Small intestine (tissue), 7 donors: ENCODE measurements around the gene PKP1. TPM values are rescaled to one million over a fixed set of nuclear protein-coding genes. Genes with fewer than 3 reads are reported as not detected.
A peak's percentile ranks its signal among the peaks of the same experiment; 100 is the strongest.

Experiments used
- DNase-seq, 2 donors: peaks; one replicate each; pipeline versions ENCODE4 v3.0.0 to v3.0.0-alpha.2; 2013
- FAIRE-seq: peaks from 2 replicates; lab custom pipeline; 2012; peaks lifted over from hg19 to GRCh38; lab: Jason Lieb, UNC
- H3K27ac ChIP-seq, 3 donors: one replicate each; pipeline ENCODE4 v1.5.1; 2013; ENCODE audit warnings: low read length in 2 of 3, mild to moderate bottlenecking in 2 of 3, control low read depth in 1 of 3, inconsistent platforms in 1 of 3, low read depth in 1 of 3, moderate library complexity in 1 of 3
- H3K27me3 ChIP-seq, 3 donors: one replicate each; pipeline ENCODE4 v1.6.1; 2013; ENCODE audit warnings: low read length in 3 of 3, inconsistent platforms in 1 of 3; ENCODE audit not compliant: control insufficient read depth in 3 of 3, insufficient read depth in 3 of 3
- H3K36me3 ChIP-seq, 3 donors: one replicate each; pipeline ENCODE4 v1.6.1; 2013; ENCODE audit warnings: low read length in 3 of 3, inconsistent platforms in 1 of 3, low read depth in 1 of 3, mild to moderate bottlenecking in 1 of 3, moderate library complexity in 1 of 3; ENCODE audit not compliant: control insufficient read depth in 3 of 3, insufficient read depth in 2 of 3
- H3K4me1 ChIP-seq, 3 donors: one replicate each; pipeline ENCODE4 v1.6.1; 2013; ENCODE audit warnings: low read length in 2 of 3, inconsistent platforms in 1 of 3, low read depth in 1 of 3, mild to moderate bottlenecking in 1 of 3, moderate library complexity in 1 of 3; ENCODE audit not compliant: control insufficient read depth in 3 of 3, insufficient read depth in 2 of 3
- H3K4me3 ChIP-seq, 3 donors: one replicate each; pipeline ENCODE4 v1.5.1; 2013; ENCODE audit warnings: low read length in 3 of 3, control low read depth in 1 of 3, inconsistent platforms in 1 of 3, low read depth in 1 of 3, mild to moderate bottlenecking in 1 of 3, moderate library complexity in 1 of 3
- H3K9me3 ChIP-seq, 2 donors: one replicate each; pipeline ENCODE4 v1.6.1; 2013; ENCODE audit warnings: low read depth in 1 of 2, low read length in 1 of 2; ENCODE audit not compliant: control insufficient read depth in 2 of 2, insufficient read depth in 1 of 2
- WGBS, 3 donors: extraction: QIAGEN DNeasy Blood & Tissue Kit; methylation state at CpG; one replicate each; pipeline ENCODE4 v1.1.7; 2013; 5-methylcytosine and 5-hydroxymethylcytosine counted together
- polyA plus RNA-seq, 4 donors: library from polyadenylated mRNA; stranded (reverse) in 3 of 4; unstranded in 1 of 4; fragments of 200-250 nt in 3 of 4; fragments of 120-200 nt in 1 of 4; gene quantifications; one replicate each; pipeline versions ENCODE4 v1.2.1 to v1.2.3, GENCODE V29; 2013
- donor health status: healthy with polysubstance abuse.
- donor health status: control.
- donor health status: control.
- donor health status: Bipolar disorder and iron deficiency.
- donor health status: healthy.

The PKP1 gene
- polyA plus RNA-seq, 4 donors: 0.24 to 0.69 (median 0.36) TPM

DNA sequence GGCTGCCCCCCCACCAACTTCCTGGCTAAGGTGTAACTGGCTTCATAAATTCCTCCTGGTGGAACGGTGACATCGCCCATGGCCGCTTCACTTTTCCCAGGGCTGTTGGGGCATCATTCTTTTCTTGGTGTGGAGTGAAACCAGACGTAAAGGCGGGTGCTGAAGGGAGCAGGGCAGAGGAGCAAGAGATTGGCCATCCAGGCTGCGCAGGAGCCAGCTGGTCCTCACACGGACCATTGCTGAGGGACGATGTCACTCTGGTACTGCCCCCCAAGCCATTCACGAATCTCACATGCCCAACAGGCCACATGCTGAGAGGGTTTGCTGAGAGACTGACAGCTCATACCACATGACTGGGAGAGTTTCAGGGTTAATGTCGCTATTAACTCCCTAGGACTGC, 10.5 kb upstream of the PKP1 start:
- DNase-seq: no peak
- no peaks in the 10 kb centered on the region for H3K36me3 ChIP-seq
- peaks cover 0 to 10% (median 2%) of the 10 kb centered on the region in 3 donors for H3K27me3 ChIP-seq
- WGBS, 3 donors: 86 to 90% (median 88%) methylated on average over 10 of the region's 10 CpGs
- H3K9me3 ChIP-seq: no peaks in the 10 kb centered on the region
- H3K4me3 ChIP-seq: no peak overlapping the region
- peaks cover 0 to 5% (median 0%) of the 10 kb centered on the region in 3 donors for H3K4me1 ChIP-seq
- no peak for FAIRE-seq
- no peak overlapping the region for H3K27ac ChIP-seq

DNA sequence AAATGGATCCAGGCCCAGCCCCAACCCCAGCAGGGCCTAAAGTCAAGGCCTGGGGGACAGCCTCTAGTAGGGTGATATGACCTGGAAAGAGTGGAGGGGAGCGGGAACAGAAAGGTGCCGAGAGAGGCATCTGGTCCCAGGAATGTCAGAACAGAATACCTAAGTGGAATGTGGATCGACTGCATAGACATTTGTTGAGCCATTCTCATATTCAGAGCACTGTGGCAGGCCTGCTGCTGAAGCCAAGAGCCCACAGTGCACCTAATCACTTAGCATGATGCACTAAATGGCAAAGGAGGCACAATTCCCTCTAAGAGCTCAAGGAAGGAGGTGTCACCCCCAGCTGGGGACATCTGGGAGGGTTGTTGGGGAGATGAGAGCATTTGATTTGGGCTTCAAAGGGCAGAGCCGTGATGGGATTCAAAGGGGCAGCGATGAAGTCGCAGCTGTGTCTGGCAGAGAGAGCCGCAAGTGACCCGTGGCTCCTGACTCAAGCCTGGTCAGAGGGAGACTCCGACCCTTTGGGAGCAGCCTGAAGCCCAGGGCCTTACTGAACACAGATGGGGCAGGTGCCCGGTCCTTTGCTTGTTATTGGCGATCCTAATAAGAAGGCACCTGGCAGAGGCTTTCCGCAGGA, 8.6 kb upstream of the PKP1 start:
- Histone ChIP-seq H3K27me3 (peaks cover 0 to 14% (median 2%) of the 10 kb centered on the region in 3 donors), H3K4me1 (peaks cover 0 to 5% (median 0%) of the 10 kb centered on the region in 3 donors), H3K4me3 (no peak overlapping the region), H3K9me3 (no peaks in the 10 kb centered on the region), H3K27ac (no peak overlapping the region), H3K36me3 (no peaks in the 10 kb centered on the region)
- DNase-seq (no peak), FAIRE-seq (no peak)
- WGBS, 3 donors: 66 to 86% (median 74%) methylated on average over 12 of the region's 12 CpGs

DNA sequence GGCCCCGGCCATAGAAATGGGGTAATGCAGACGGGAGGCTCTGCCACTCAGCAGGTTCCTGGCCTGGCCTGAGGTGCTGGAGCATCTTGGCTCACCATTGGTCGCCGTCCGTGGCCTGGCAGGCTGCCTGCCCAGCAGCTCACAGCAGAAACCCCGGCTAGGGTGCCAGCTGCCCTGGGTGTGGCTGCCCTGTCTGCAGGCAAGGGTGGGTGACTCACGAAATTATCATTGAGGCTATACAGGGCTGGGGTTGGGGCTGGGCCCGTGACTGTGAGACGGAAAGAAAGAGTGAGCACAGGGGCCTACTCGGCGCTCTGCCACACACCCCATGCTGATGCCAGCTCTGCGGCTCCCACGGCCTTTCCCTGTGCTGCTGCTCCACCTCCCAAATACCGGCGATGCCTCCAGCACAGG, 8.0 kb upstream of the PKP1 start:
- 6 to 62% (median 52%) methylated on average over 12 to 15 of the region's 15 CpGs for WGBS, 3 donors
- peak in 1 of 2 donors; percentile 90 for DNase-seq
- Histone ChIP-seq H3K36me3 (no peaks in the 10 kb centered on the region), H3K27me3 (peaks cover 0 to 17% (median 2%) of the 10 kb centered on the region in 3 donors), H3K9me3 (no peaks in the 10 kb centered on the region), H3K4me1 (peaks cover 0 to 5% (median 0%) of the 10 kb centered on the region in 3 donors), H3K27ac (peak overlapping the region in 2 of 3 donors; percentile 35), H3K4me3 (no peak overlapping the region)
- FAIRE-seq: no peak

DNA sequence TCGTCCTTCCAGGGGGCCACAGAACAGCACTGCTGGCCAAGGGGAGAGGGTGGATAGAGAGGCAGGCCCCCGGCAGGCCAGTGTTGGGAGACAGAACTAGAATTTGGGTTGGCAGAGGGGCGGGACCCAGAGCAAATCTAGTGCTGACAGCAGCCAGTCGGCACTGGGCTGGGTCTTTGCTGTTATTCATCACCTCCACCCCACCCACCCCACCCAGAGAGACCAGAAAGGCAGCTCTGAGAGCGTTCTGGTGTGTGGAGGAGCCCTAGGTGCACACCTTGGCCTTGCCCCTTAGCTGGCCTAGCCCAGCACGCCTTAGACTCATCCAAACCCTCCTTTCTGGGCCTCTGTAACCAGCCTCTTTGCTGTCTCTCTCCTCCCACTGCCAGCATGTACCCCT, 6.4 kb upstream of the PKP1 start:
- 64 to 80% (median 70%) methylated on average over 4 to 6 of the region's 6 CpGs for WGBS, 3 donors
- no peak for FAIRE-seq

DNA sequence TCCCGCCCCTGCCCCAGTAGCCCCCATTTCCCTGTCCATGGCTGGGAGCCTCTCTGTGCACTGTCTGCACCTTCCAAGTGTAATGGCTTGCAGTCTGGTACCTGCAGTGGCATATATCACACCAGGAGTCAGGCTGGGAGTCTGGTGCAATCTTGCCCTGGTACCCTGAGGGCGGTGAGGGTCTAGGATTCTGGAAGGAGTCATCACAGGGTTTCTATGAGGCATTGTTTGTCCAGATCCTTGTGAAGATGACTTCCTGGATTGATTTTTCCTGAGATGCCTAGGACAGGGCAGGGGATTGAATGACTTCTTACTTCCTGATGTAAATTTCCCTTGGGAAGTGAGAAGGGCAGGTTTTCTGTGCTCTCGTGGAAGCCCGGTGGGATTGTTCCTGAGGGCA, 5.9 kb upstream of the PKP1 start:
- FAIRE-seq: no peak
- H3K9me3 ChIP-seq: no peaks in the 10 kb centered on the region
- H3K4me1 ChIP-seq: peaks cover 0 to 5% (median 0%) of the 10 kb centered on the region in 3 donors
- no peak overlapping the region for H3K27ac ChIP-seq
- H3K4me3 ChIP-seq: no peak overlapping the region
- 77 to 94% (median 82%) methylated on average over 4 of the region's 4 CpGs for WGBS, 3 donors
- DNase-seq: no peak
- H3K27me3 ChIP-seq: peaks cover 0 to 30% (median 7%) of the 10 kb centered on the region in 3 donors
- H3K36me3 ChIP-seq: no peaks in the 10 kb centered on the region

More for the DNA sequence above, 6.4 kb upstream of the PKP1 start:
- H3K27me3 ChIP-seq: peaks cover 0 to 25% (median 7%) of the 10 kb centered on the region in 3 donors
- peaks cover 0 to 5% (median 0%) of the 10 kb centered on the region in 3 donors for H3K4me1 ChIP-seq
- peak in 1 of 2 donors; percentile 37 for DNase-seq
- H3K9me3 ChIP-seq: no peaks in the 10 kb centered on the region
- no peak overlapping the region for H3K4me3 ChIP-seq
- H3K27ac ChIP-seq: no peak overlapping the region
- H3K36me3 ChIP-seq: no peaks in the 10 kb centered on the region

DNA sequence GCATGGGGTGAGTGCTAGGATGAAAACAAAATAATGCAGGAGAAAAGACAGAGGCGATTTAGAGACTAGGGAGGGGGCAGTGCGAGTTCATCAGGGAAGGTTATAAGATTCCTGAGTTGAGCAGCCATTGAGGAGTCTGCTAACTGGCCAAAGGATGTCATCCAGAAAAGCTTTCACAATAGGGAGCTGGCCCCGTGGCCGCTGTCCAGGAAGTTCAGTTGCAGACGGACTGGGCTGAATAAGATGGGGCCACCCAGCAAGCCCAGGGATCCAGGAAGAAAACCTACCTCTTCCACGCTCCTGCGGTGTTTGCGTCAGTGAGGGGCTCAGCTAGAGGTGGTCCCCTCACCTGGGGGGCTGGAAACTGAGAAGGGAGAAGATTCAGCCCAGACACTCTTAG, 4.0 kb upstream of the PKP1 start:
- peaks cover 0 to 48% (median 19%) of the 10 kb centered on the region in 3 donors for H3K27me3 ChIP-seq
- H3K4me3 ChIP-seq: no peak overlapping the region
- peaks cover 0 to 11% (median 5%) of the 10 kb centered on the region in 3 donors for H3K4me1 ChIP-seq
- FAIRE-seq: no peak
- no peak overlapping the region for H3K27ac ChIP-seq
- no peaks in the 10 kb centered on the region for H3K9me3 ChIP-seq
- no peak for DNase-seq
- H3K36me3 ChIP-seq: no peaks in the 10 kb centered on the region
- 59 to 73% (median 72%) methylated on average over 8 of the region's 8 CpGs for WGBS, 3 donors

DNA sequence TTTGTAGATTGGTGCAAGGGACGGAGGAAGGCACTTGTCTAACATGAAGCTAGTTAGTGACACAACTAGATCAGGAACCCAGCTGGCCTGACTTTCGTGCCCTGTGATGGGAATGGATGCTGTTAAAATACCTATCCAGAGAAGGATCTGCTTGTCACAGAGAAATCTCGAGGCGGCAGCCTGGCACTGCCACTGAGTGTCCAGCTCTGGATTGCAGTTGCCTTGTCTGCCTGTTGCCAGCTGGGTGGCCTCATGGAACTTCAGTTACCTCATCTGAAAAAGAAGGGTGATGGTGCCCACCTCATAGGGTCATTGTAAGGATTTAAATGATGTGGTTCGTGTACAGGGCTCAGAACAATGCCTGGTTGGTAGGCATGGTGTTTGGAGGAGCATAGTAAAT, 2.4 kb upstream of the PKP1 start:
- no peak for FAIRE-seq
- H3K27me3 ChIP-seq: peaks cover 0 to 64% (median 21%) of the 10 kb centered on the region in 3 donors

DNA sequence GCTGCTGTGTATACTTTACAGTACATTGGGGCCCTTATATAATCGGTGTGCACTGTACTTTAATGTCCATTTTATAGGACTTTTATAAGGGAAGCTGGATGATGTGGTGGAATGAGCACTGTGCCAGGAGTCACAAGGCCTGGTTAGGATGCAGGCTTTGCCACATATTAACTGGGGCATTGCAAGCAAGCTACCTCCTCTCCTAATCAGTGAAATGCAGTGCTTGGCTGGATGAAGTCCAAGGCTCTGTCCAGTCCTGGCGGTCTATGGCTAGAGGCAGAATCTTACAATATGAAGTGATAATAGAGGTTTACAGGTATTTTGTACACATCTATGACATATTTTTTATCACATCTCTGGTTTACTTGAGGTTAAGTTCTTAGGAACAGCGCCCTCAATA, 1.7 kb upstream of the PKP1 start:
- Histone ChIP-seq H3K36me3 (no peaks in the 10 kb centered on the region), H3K27ac (no peak overlapping the region), H3K4me3 (no peak overlapping the region), H3K9me3 (no peaks in the 10 kb centered on the region), H3K4me1 (peaks cover 0 to 11% (median 0%) of the 10 kb centered on the region in 3 donors), H3K27me3 (peaks cover 0 to 71% (median 21%) of the 10 kb centered on the region in 3 donors)
- 68 to 83% (median 70%) methylated on average over 3 of the region's 3 CpGs for WGBS, 3 donors
- DNase-seq: no peak
- no peak for FAIRE-seq

More for the DNA sequence above, 2.4 kb upstream of the PKP1 start:
- Histone ChIP-seq H3K9me3 (no peaks in the 10 kb centered on the region), H3K27ac (no peak overlapping the region), H3K4me1 (peaks cover 0 to 11% (median under 1%) of the 10 kb centered on the region in 3 donors), H3K4me3 (no peak overlapping the region), H3K36me3 (no peaks in the 10 kb centered on the region)
- DNase-seq: no peak
- 66 to 75% (median 70%) methylated on average over 5 of the region's 5 CpGs for WGBS, 3 donors
